HG03196 (cell line): ENCODE data around the gene CTRB2.
A peak's percentile ranks its signal among the peaks of the same experiment; 100 is the strongest.
"Not testable (repeated sequence)": the region's sequence is repeated elsewhere in the genome, so short reads cannot be mapped to it uniquely, and the experiment has no call there.

Experiments used
- ATAC-seq: cut with Tn5 transposase; IDR thresholded peaks from one replicate; pipeline ENCODE4 v1.9.1; 2021; ENCODE audit not compliant: unreplicated experiment

Gene CTRB2

GRCh38 chr16:75227361-75228142 is 20.6 kb upstream of the CTRB2 start:
- ATAC-seq, result no peak

- no peak for ATAC-seq
These were observed 19.8 kb upstream of the CTRB2 start for GRCh38 chr16:75226550-75227360.

GRCh38 chr16:75225678-75226515 is 18.9 kb upstream of the CTRB2 start:
- ATAC-seq, result no peak

GRCh38 chr16:75225092-75225491 is 18.1 kb upstream of the CTRB2 start:
- no peak for ATAC-seq

- ATAC-seq, result no peak
These were observed 17.5 kb upstream of the CTRB2 start for GRCh38 chr16:75224306-75225082.

- ATAC-seq, result not testable (repeated sequence)
These were observed 16.2 kb upstream of the CTRB2 start for GRCh38 chr16:75223129-75223528.

- ATAC-seq, result no peak
These were observed 15.4 kb upstream of the CTRB2 start for GRCh38 chr16:75222271-75222783.

- peak; percentile 55 for ATAC-seq
These were observed 12.9 kb upstream of the CTRB2 start for GRCh38 chr16:75219838-75220237.

- no peak for ATAC-seq
These were observed 12.1 kb upstream of the CTRB2 start for GRCh38 chr16:75219088-75219487.

- ATAC-seq, result no peak
These were observed 11.5 kb upstream of the CTRB2 start, which contains the start of gene CTRB1 for GRCh38 chr16:75218256-75219076. Gene CTRB1 (plus strand): TSS chr16:75218988. CDS start chr16:75219008, 20 bp downstream.

GRCh38 chr16:75217389-75217851 is 10.5 kb upstream of the CTRB2 start:
- ATAC-seq, result no peak

GRCh38 chr16:75216576-75216975 is 9.6 kb upstream of the CTRB2 start:
- no peak for ATAC-seq

- ATAC-seq, result no peak
These were observed 9.2 kb upstream of the CTRB2 start for GRCh38 chr16:75216127-75216526.

- ATAC-seq, result not testable (repeated sequence)
These were observed 4.3 kb upstream of the CTRB2 start for GRCh38 chr16:75211286-75211685.

- no peak for ATAC-seq
These were observed 3.0 kb upstream of the CTRB2 start for GRCh38 chr16:75209944-75210343.

- not testable (repeated sequence) for ATAC-seq
These were observed 2.6 kb upstream of the CTRB2 start for GRCh38 chr16:75209514-75209913.

- ATAC-seq, result no peak
These were observed 2.0 kb upstream of the CTRB2 start for GRCh38 chr16:75208861-75209505.

- no peak for ATAC-seq
These were observed 1.4 kb upstream of the CTRB2 start for GRCh38 chr16:75208242-75208825.
